Adrenal gland (tissue), 5 donors: ENCODE measurements around the gene CENPP.

ENCODE experiments used
- POLR2A ChIP-seq, 2 donors: fragments of 450-650 bp; IDR thresholded peaks; one replicate each; pipeline ENCODE4 v1.6.1; 2017; ENCODE audit warnings: antibody characterized with exemption in 2 of 2, mild to moderate bottlenecking in 2 of 2, moderate library complexity in 1 of 2
- TF ChIP-seq, protein P1 (sequence below), 6 experiments: fragments of 450-650 bp in 4 of 6; fragments of 200-600 bp in 2 of 6; sonication (generic) in 1 of 6; IDR thresholded peaks; 1 replicate in 5 of 6; 2 replicates in 1 of 6; pipeline versions ENCODE4 v1.5.1 to v1.8.0; 2016 to 2021; ENCODE audit warnings: antibody characterized with exemption in 6 of 6, mild to moderate bottlenecking in 2 of 6, moderate library complexity in 1 of 6
- donor health status: DM: no; HTN: no; CAD: no.

DNA sequence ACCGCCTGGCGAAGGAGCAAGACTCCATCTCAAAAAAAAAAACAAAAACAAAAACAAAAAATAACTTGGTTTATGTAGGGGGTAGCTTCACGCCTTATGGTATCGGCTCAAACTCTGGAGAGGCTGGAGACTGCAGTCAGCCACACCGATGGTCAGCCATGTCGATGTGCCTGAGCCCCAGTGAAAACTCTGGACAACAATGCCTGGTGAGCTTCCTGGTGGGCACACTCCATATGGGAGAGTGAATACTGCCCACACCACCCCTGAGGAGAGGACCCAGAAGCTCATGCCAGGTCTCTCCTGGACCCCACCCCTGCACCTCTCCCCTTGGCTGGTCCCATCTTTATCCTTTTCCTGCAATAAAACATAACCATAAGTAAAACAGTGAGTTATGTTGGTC is 324.5 kb downstream of the CENPP start:
- TF ChIP-seq, protein P1, sequence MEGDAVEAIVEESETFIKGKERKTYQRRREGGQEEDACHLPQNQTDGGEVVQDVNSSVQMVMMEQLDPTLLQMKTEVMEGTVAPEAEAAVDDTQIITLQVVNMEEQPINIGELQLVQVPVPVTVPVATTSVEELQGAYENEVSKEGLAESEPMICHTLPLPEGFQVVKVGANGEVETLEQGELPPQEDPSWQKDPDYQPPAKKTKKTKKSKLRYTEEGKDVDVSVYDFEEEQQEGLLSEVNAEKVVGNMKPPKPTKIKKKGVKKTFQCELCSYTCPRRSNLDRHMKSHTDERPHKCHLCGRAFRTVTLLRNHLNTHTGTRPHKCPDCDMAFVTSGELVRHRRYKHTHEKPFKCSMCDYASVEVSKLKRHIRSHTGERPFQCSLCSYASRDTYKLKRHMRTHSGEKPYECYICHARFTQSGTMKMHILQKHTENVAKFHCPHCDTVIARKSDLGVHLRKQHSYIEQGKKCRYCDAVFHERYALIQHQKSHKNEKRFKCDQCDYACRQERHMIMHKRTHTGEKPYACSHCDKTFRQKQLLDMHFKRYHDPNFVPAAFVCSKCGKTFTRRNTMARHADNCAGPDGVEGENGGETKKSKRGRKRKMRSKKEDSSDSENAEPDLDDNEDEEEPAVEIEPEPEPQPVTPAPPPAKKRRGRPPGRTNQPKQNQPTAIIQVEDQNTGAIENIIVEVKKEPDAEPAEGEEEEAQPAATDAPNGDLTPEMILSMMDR (IDR thresholded peaks at IDR 0.05), result no peak
- TF ChIP-seq POLR2A (IDR thresholded peaks at IDR 0.05), result no peak
